HepG2 (cell line): ENCODE results near the gene TUBG2. TPM values are rescaled to one million over a fixed set of nuclear protein-coding genes. Genes with fewer than 3 reads are reported as not detected.

Source experiments
- CEBPZ ChIP-seq: IDR thresholded peaks from 2 replicates; pipeline ENCODE4 v1.6.1; 2012; ENCODE audit warnings: low read length, improper control_type of control experiment
- FLYWCH1 ChIP-seq: sonication (generic); formaldehyde crosslinking; IDR thresholded peaks from 2 replicates; pipeline ENCODE4 v1.8.1; 2023; ENCODE audit warnings: mild to moderate bottlenecking, missing genetic modification reagents
- HINFP ChIP-seq: sonication (generic); formaldehyde crosslinking; IDR thresholded peaks from 2 replicates; pipeline ENCODE4 v1.4.0; 2020; ENCODE audit warnings: low read depth, mild to moderate bottlenecking, missing genetic modification reagents
- HNRNPK ChIP-seq: fragments of 200-400 bp; formaldehyde crosslinking; IDR thresholded peaks from 2 replicates; pipeline ENCODE4 v1.6.1; 2018; ENCODE audit warnings: low read length, low read depth, moderate library complexity, mild to moderate bottlenecking; ENCODE audit not compliant: poor library complexity, severe bottlenecking
- IKZF1 ChIP-seq: fragments of 450-650 bp; IDR thresholded peaks from 2 replicates; pipeline ENCODE4 v1.7.1; 2016
- PCBP2 ChIP-seq: fragments of 200-400 bp; formaldehyde crosslinking; optimal IDR thresholded peaks from 2 replicates; pipeline ENCODE3; 2018; ENCODE audit warnings: low read length, low read depth; ENCODE audit not compliant: poor library complexity, severe bottlenecking
- RBAK ChIP-seq: sonication (generic); formaldehyde crosslinking; IDR thresholded peaks from 2 replicates; pipeline ENCODE4 v1.5.1; 2020; ENCODE audit warnings: mild to moderate bottlenecking, missing genetic modification reagents
- RBFOX2 ChIP-seq: fragments of 200-400 bp; formaldehyde crosslinking; IDR thresholded peaks from 2 replicates; pipeline ENCODE4 v1.6.1; 2017; ENCODE audit warnings: low read depth, mild to moderate bottlenecking, low read length
- REPIN1 ChIP-seq: sonication (generic); formaldehyde crosslinking; IDR thresholded peaks from 2 replicates; pipeline ENCODE4 v1.8.0; 2022; ENCODE audit warnings: missing genetic modification reagents, low read depth, mild to moderate bottlenecking, borderline replicate concordance
- RFX1 ChIP-seq: fragments of 450-650 bp; IDR thresholded peaks from 2 replicates; pipeline ENCODE4 v1.6.1; 2017
- RFXANK ChIP-seq: IDR thresholded peaks from 2 replicates; pipeline ENCODE4 v1.6.1; 2016
- RNF219 ChIP-seq: sonication (generic); formaldehyde crosslinking; IDR thresholded peaks from 2 replicates; pipeline ENCODE4 v1.5.0; 2020; ENCODE audit warnings: mild to moderate bottlenecking, missing genetic modification reagents
- SALL2 ChIP-seq: sonication (generic); formaldehyde crosslinking; IDR thresholded peaks from 2 replicates; pipeline ENCODE4 v1.8.1; 2023; ENCODE audit warnings: mild to moderate bottlenecking, missing genetic modification reagents, inconsistent platforms
- ZFP62 ChIP-seq: sonication (generic); formaldehyde crosslinking; IDR thresholded peaks from 2 replicates; pipeline ENCODE4 v1.4.0; 2020; ENCODE audit warnings: missing genetic modification reagents
- ZNF331 ChIP-seq: sonication (generic); formaldehyde crosslinking; IDR thresholded peaks from 2 replicates; pipeline ENCODE4 v1.4.0; 2020; ENCODE audit warnings: missing genetic modification reagents
- ZNF33A ChIP-seq: sonication (generic); formaldehyde crosslinking; IDR thresholded peaks from 2 replicates; pipeline ENCODE4 v1.5.1; 2020; ENCODE audit warnings: missing genetic modification reagents, mild to moderate bottlenecking, moderate library complexity, borderline replicate concordance
- ZNF383 ChIP-seq: sonication (generic); formaldehyde crosslinking; IDR thresholded peaks from 2 replicates; pipeline ENCODE4 v1.4.0; 2020; ENCODE audit warnings: missing genetic modification reagents, mild to moderate bottlenecking, borderline replicate concordance
- ZNF44 ChIP-seq: sonication (generic); formaldehyde crosslinking; IDR thresholded peaks from 2 replicates; pipeline ENCODE4 v1.5.1; 2020; ENCODE audit warnings: mild to moderate bottlenecking, missing genetic modification reagents
- ZNF574 ChIP-seq: sonication (generic); formaldehyde crosslinking; IDR thresholded peaks from 2 replicates; pipeline ENCODE4 v1.4.0; 2020; ENCODE audit warnings: missing genetic modification reagents
- ZNF703 ChIP-seq: sonication (generic); formaldehyde crosslinking; IDR thresholded peaks from 2 replicates; pipeline ENCODE4 v1.5.1; 2020; ENCODE audit warnings: missing genetic modification reagents, mild to moderate bottlenecking, moderate library complexity, borderline replicate concordance
- ZNF766 ChIP-seq: sonication (generic); formaldehyde crosslinking; IDR thresholded peaks from 2 replicates; pipeline ENCODE4 v1.5.0; 2020; ENCODE audit warnings: missing genetic modification reagents, borderline replicate concordance
- polyA plus RNA-seq, 8 experiments: library from polyadenylated mRNA; depleted of rRNA in 3 of 8; stranded (reverse) in 7 of 8; unstranded in 1 of 8; fragments of >200 nt; fragmentation: Illumina TruSeq in 4 of 8; extraction: Trizol in 4 of 8; gene quantifications; 2 replicates each; pipeline versions ENCODE4 v1.2.1 to v1.2.3, GENCODE V29; 2011 to 2016; ENCODE audit warnings: low read depth in 4 of 8, missing spikeins in 1 of 8, mixed read lengths in 1 of 8; ENCODE audit not compliant: insufficient read depth in 1 of 8
- total RNA-seq, 5 experiments: library from RNA; depleted of rRNA; stranded (reverse); fragments of >200 nt; fragmentation: Illumina TruSeq; extraction: Trizol; gene quantifications; 2 replicates each; pipeline ENCODE4 v1.2.3, GENCODE V29; 2016; ENCODE audit warnings: low read depth in 1 of 5

The TUBG2 gene
- total and polyA plus RNA-seq, 2 of the 13 experiments (the other 11 are each of a cell fraction or from before 2014, with no cell fraction given) = 16.0 to 42.3 TPM

GRCh38 chr17:42682722-42683403 is 23.8 kb downstream of the TUBG2 start (continued):
- TF ChIP-seq HNRNPK = no peak
- TF ChIP-seq PCBP2 = no peak
- TF ChIP-seq RFXANK (CRISPR knock-in tag) = 0 out of 2 replicates have a peak, but pooled peaks have one; percentile 56
- TF ChIP-seq CEBPZ = no peak
- TF ChIP-seq RBFOX2 = peak; percentile 69
- no peak for TF ChIP-seq ZNF383 (CRISPR knock-in tag)
- peak; percentile 5; the same call in 1 of the 2 replicates for TF ChIP-seq REPIN1 (CRISPR knock-in tag)
- no peak for TF ChIP-seq ZNF766 (CRISPR knock-in tag)
- TF ChIP-seq RBAK (CRISPR knock-in tag) = no peak
- TF ChIP-seq ZFP62 (CRISPR knock-in tag) = no peak
- TF ChIP-seq SALL2 (CRISPR knock-in tag) = peak; percentile 65; the same call in 1 of the 2 replicates
- TF ChIP-seq ZNF703 = no peak
- TF ChIP-seq ZNF574 (CRISPR knock-in tag) = no peak; the same call in 1 of the 2 replicates
- no peak for TF ChIP-seq FLYWCH1 (CRISPR knock-in tag)
- no peak for TF ChIP-seq RNF219 (CRISPR knock-in tag)
- TF ChIP-seq HINFP (CRISPR knock-in tag) = no peak
- no peak for TF ChIP-seq ZNF33A (CRISPR knock-in tag)
- TF ChIP-seq ZNF44 (CRISPR knock-in tag) = no peak; the same call in 1 of the 2 replicates
- no peak for TF ChIP-seq IKZF1
- no peak for TF ChIP-seq RFX1
- no peak for TF ChIP-seq ZNF331
